ENCODE measurements around the gene HOXA9.

GRCh38 chr7:27153526-27153925 is 11.8 kb downstream of the HOXA9 start:
- no peak for TF ChIP-seq POLR2A (IDR thresholded peaks at IDR 0.05; ENCODE audit: low read length)
- TF ChIP-seq GATA1 (IDR thresholded peaks at IDR 0.05; ENCODE audit: low read depth, low read length) = no peak
